Osteocyte (in vitro differentiated cells): Measurements from ENCODE around the gene SCGB1D4. TPM values are rescaled to one million over a fixed set of nuclear protein-coding genes. Genes with fewer than 3 reads are reported as not detected.

Source experiments
- DNase-seq: peaks from one replicate; pipeline ENCODE4 v3.0.0; 2021; ENCODE audit warnings: mixed read lengths; ENCODE audit not compliant: unreplicated experiment; ENCODE audit errors: extremely low spot score
- H3K27ac Mint-ChIP-seq: one replicate; pipeline ENCODE4 v1.8.0; 2021; ENCODE audit warnings: mild to moderate bottlenecking, mixed read lengths; ENCODE audit not compliant: unreplicated experiment
- H3K27me3 Mint-ChIP-seq: one replicate; pipeline ENCODE4 v1.8.0; 2021; ENCODE audit warnings: mixed read lengths; ENCODE audit not compliant: unreplicated experiment
- H3K36me3 Mint-ChIP-seq: one replicate; pipeline ENCODE4 v1.8.0; 2021; ENCODE audit warnings: mixed read lengths; ENCODE audit not compliant: unreplicated experiment
- H3K4me1 Mint-ChIP-seq: one replicate; pipeline ENCODE4 v1.8.0; 2021; ENCODE audit warnings: mixed read lengths; ENCODE audit not compliant: unreplicated experiment
- H3K4me3 Mint-ChIP-seq: one replicate; pipeline ENCODE4 v1.8.0; 2021; ENCODE audit warnings: mild to moderate bottlenecking, moderate library complexity, mixed read lengths; ENCODE audit not compliant: unreplicated experiment
- H3K9me3 Mint-ChIP-seq: one replicate; pipeline ENCODE4 v1.8.0; 2021; ENCODE audit warnings: mixed read lengths; ENCODE audit not compliant: unreplicated experiment
- CTCF ChIP-seq: fragments of 200-600 bp; sonication (generic); IDR thresholded peaks from 2 replicates; pipeline ENCODE4 v1.5.0; 2021; ENCODE audit warnings: antibody characterized with exemption, mild to moderate bottlenecking, moderate library complexity
- total RNA-seq: library from RNA; stranded (reverse); gene quantifications from 2 replicates; pipeline ENCODE4 v1.2.1, GENCODE V29; 2021

Gene SCGB1D4
- total RNA-seq, 1 donor from 2014 or later = not detected

- no peaks in the 10 kb centered on the region for H3K36me3 Mint-ChIP-seq
- H3K27ac Mint-ChIP-seq = no peak overlapping the region
- H3K4me1 Mint-ChIP-seq = no peaks in the 10 kb centered on the region
- no peak for DNase-seq
- peaks cover 47% of the 10 kb centered on the region for H3K27me3 Mint-ChIP-seq
- no peak for TF ChIP-seq CTCF
- no peak overlapping the region for H3K4me3 Mint-ChIP-seq
- no peaks in the 10 kb centered on the region for H3K9me3 Mint-ChIP-seq
Observed at GRCh38 chr11:62264004-62264403, 34.9 kb downstream of the SCGB1D4 start.

- no peaks in the 10 kb centered on the region for H3K36me3 Mint-ChIP-seq
- H3K27me3 Mint-ChIP-seq = peaks cover 60% of the 10 kb centered on the region
- no peaks in the 10 kb centered on the region for H3K9me3 Mint-ChIP-seq
- H3K27ac Mint-ChIP-seq = no peak overlapping the region
- H3K4me1 Mint-ChIP-seq = no peaks in the 10 kb centered on the region
- no peak for DNase-seq
- TF ChIP-seq CTCF = no peak
- H3K4me3 Mint-ChIP-seq = no peak overlapping the region
Observed at GRCh38 chr11:62260261-62260953, 38.5 kb downstream of the SCGB1D4 start.

GRCh38 chr11:62256281-62256680 is 42.6 kb downstream of the SCGB1D4 start:
- no peak for TF ChIP-seq CTCF

GRCh38 chr11:62253999-62254542 is 44.8 kb downstream of the SCGB1D4 start:
- peaks cover 24% of the 10 kb centered on the region for H3K9me3 Mint-ChIP-seq
- H3K4me1 Mint-ChIP-seq = no peaks in the 10 kb centered on the region
- no peak for TF ChIP-seq CTCF
- no peak overlapping the region for H3K27ac Mint-ChIP-seq
- H3K4me3 Mint-ChIP-seq = no peak overlapping the region
- peaks cover 24% of the 10 kb centered on the region for H3K27me3 Mint-ChIP-seq
- peaks cover 2% of the 10 kb centered on the region for H3K36me3 Mint-ChIP-seq
- no peak for DNase-seq

More at GRCh38 chr11:62256281-62256680, 42.6 kb downstream of the SCGB1D4 start:
- Mint-ChIP-seq H3K36me3 (peaks cover under 1% of the 10 kb centered on the region), H3K27me3 (peaks cover 29% of the 10 kb centered on the region), H3K9me3 (peaks cover 16% of the 10 kb centered on the region), H3K4me1 (no peaks in the 10 kb centered on the region), H3K4me3 (no peak overlapping the region), H3K27ac (no peak overlapping the region)
- no peak for DNase-seq

- TF ChIP-seq CTCF = no peak
- no peak overlapping the region for H3K27ac Mint-ChIP-seq
- no peak overlapping the region for H3K4me3 Mint-ChIP-seq
Observed at GRCh38 chr11:62251698-62252097, 47.2 kb downstream of the SCGB1D4 start.

More at GRCh38 chr11:62251698-62252097, 47.2 kb downstream of the SCGB1D4 start:
- DNase-seq = no peak
- Mint-ChIP-seq H3K27me3 (peaks cover 10% of the 10 kb centered on the region), H3K4me1 (no peaks in the 10 kb centered on the region), H3K36me3 (peaks cover 2% of the 10 kb centered on the region), H3K9me3 (peaks cover 24% of the 10 kb centered on the region)

Other genes with a start within 250 kb of the SCGB1D4 start
- 26.2 and 27.7 TPM in 2 replicates for gene INCENP, start 175.1 kb downstream of the SCGB1D4 start, total RNA-seq
- gene SCGB1D1, start 108.9 kb downstream of the SCGB1D4 start, total RNA-seq = not detected in 2 replicates
- gene SCGB2A1, start 90.4 kb downstream of the SCGB1D4 start, total RNA-seq = not detected in 2 replicates
- gene SCGB1D2, start 56.8 kb downstream of the SCGB1D4 start, total RNA-seq = not detected in 2 replicates
- not detected in 2 replicates for gene SCGB2A2, start 28.9 kb downstream of the SCGB1D4 start, total RNA-seq
- 2.4 and 2.9 TPM in 2 replicates for gene ASRGL1, start 38.4 kb upstream of the SCGB1D4 start, total RNA-seq
- gene SCGB1A1, start 120.0 kb upstream of the SCGB1D4 start, total RNA-seq = not detected in 2 replicates
- 462 and 503 TPM in 2 replicates for gene AHNAK, start 247.7 kb upstream of the SCGB1D4 start, total RNA-seq